Kidney glomerular epithelial cell (primary cell): ENCODE results near the gene SHLD1.
"Not testable (repeated sequence)": the region's sequence is repeated elsewhere in the genome, so short reads cannot be mapped to it uniquely, and the experiment has no call there.

Experiments
- DNase-seq: peaks from one replicate; lab custom pipeline; 2025; lab: John Stamatoyannopoulos, UW

The SHLD1 gene

GRCh38 chr20:5749952-5750779 is at the start of gene SHLD1:
SHLD1 (plus strand) TSS chr20:5750401; CDS start chr20:5772866, 22,465 bp downstream.
- DNase-seq: peak; percentile 76

- DNase-seq: not testable (repeated sequence)
Observed at GRCh38 chr20:5702339-5702738, 47.9 kb upstream of the SHLD1 start.

GRCh38 chr20:5703681-5704101 is 46.5 kb upstream of the SHLD1 start:
- DNase-seq: no peak

GRCh38 chr20:5705827-5706226 is 44.4 kb upstream of the SHLD1 start:
- DNase-seq: no peak

- DNase-seq: no peak
Observed at GRCh38 chr20:5706797-5707196, 43.4 kb upstream of the SHLD1 start.

- no peak for DNase-seq
Observed at GRCh38 chr20:5710551-5710950, 39.6 kb upstream of the SHLD1 start.

GRCh38 chr20:5714261-5715041 is 35.8 kb upstream of the SHLD1 start:
- no peak for DNase-seq

- DNase-seq: no peak
Observed at GRCh38 chr20:5715071-5715841, 34.9 kb upstream of the SHLD1 start.

GRCh38 chr20:5716953-5717352 is 33.2 kb upstream of the SHLD1 start:
- no peak for DNase-seq

- no peak for DNase-seq
Observed at GRCh38 chr20:5718896-5719595, 31.2 kb upstream of the SHLD1 start.

GRCh38 chr20:5719861-5720403 is 30.3 kb upstream of the SHLD1 start:
- no peak for DNase-seq

- DNase-seq: no peak
Observed at GRCh38 chr20:5720696-5721095, 29.5 kb upstream of the SHLD1 start.

GRCh38 chr20:5721356-5721755 is 28.8 kb upstream of the SHLD1 start:
- DNase-seq: not testable (repeated sequence)

- no peak for DNase-seq
Observed at GRCh38 chr20:5722927-5723326, 27.3 kb upstream of the SHLD1 start.

GRCh38 chr20:5725183-5725463 is 25.1 kb upstream of the SHLD1 start:
- DNase-seq: not testable (repeated sequence)

- no peak for DNase-seq
Observed at GRCh38 chr20:5727018-5727515, 23.1 kb upstream of the SHLD1 start.

- DNase-seq: no peak
Observed at GRCh38 chr20:5729348-5729747, 20.9 kb upstream of the SHLD1 start.

GRCh38 chr20:5730131-5730530 is 20.1 kb upstream of the SHLD1 start:
- no peak for DNase-seq

- no peak for DNase-seq
Observed at GRCh38 chr20:5731753-5732366, 18.3 kb upstream of the SHLD1 start.

GRCh38 chr20:5734602-5735001 is 15.6 kb upstream of the SHLD1 start:
- DNase-seq: no peak
